DND-41 (cell line): ENCODE data around the gene COX18.

Experiments used
- ATAC-seq: fragments of 200-7000 bp; cut with Tn5 transposase; 3 replicates; pipeline ENCODE4 v1.9.1; 2021; ENCODE audit warnings: low read depth; ENCODE audit not compliant: insufficient read depth
- DNase-seq: peaks from one replicate; pipeline ENCODE4 v3.0.0-alpha.2; 2020
- H2AFZ ChIP-seq: 2 replicates; pipeline ENCODE4 v1.6.0; 2012; ENCODE audit warnings: low read depth, low read length
- H3K27ac ChIP-seq: 2 replicates; pipeline ENCODE4 v1.5.1; 2012; ENCODE audit warnings: low read length, inconsistent platforms
- H3K27me3 ChIP-seq: fragments of 200-600 bp; sonication (generic); 2 replicates; pipeline ENCODE4 v1.6.0; 2012; ENCODE audit warnings: low read length, mild to moderate bottlenecking, inconsistent platforms; ENCODE audit not compliant: insufficient read depth, poor library complexity
- H3K36me3 ChIP-seq: 2 replicates; pipeline ENCODE4 v1.5.1; 2012; ENCODE audit warnings: low read length, inconsistent platforms; ENCODE audit not compliant: insufficient read depth
- H3K4me1 ChIP-seq: 2 replicates; pipeline ENCODE4 v1.5.1; 2012; ENCODE audit warnings: mild to moderate bottlenecking, low read length; ENCODE audit not compliant: insufficient read depth
- H3K4me2 ChIP-seq: 2 replicates; pipeline ENCODE4 v1.6.0; 2012; ENCODE audit warnings: mild to moderate bottlenecking, moderate library complexity, low read length, inconsistent platforms; ENCODE audit not compliant: insufficient read depth
- H3K4me3 ChIP-seq, 2 experiments: fragments of 200-600 bp in 1 of 2; shearing (Covaris generic) in 1 of 2; 2 replicates each; pipeline ENCODE4 v1.5.1; 2012 to 2016; ENCODE audit warnings: inconsistent platforms in 2 of 2, low read length in 2 of 2, mild to moderate bottlenecking in 2 of 2, low read depth in 1 of 2, moderate library complexity in 1 of 2
- H3K79me2 ChIP-seq: 2 replicates; pipeline ENCODE4 v1.6.0; 2012; ENCODE audit warnings: low read length, inconsistent platforms; ENCODE audit not compliant: insufficient read depth
- H3K9ac ChIP-seq: 2 replicates; pipeline ENCODE4 v1.6.0; 2012; ENCODE audit warnings: low read depth, mild to moderate bottlenecking, inconsistent platforms, low read length, moderate library complexity
- H3K9me3 ChIP-seq: 2 replicates; pipeline ENCODE4 v1.5.1; 2012; ENCODE audit warnings: low read length, moderate library complexity, mild to moderate bottlenecking, inconsistent platforms; ENCODE audit not compliant: insufficient read depth, severe bottlenecking
- H4K20me1 ChIP-seq: 2 replicates; pipeline ENCODE4 v1.6.0; 2012; ENCODE audit warnings: low read length; ENCODE audit not compliant: insufficient read depth
- EZH2 ChIP-seq: IDR thresholded peaks from 3 replicates; pipeline ENCODE4 v1.6.1; 2012; ENCODE audit warnings: borderline replicate concordance, low read depth, mild to moderate bottlenecking, moderate library complexity, low read length, inconsistent platforms; ENCODE audit not compliant: severe bottlenecking
- TF ChIP-seq, protein P1 (sequence below): IDR thresholded peaks from 2 replicates; pipeline ENCODE4 v1.5.1; 2012; ENCODE audit warnings: borderline replicate concordance, low read length, moderate library complexity, mild to moderate bottlenecking; ENCODE audit not compliant: poor library complexity, severe bottlenecking; ENCODE audit errors: extremely low read depth

COX18 gene

GRCh38 chr4:73051625-73052024, 17.9 kb downstream of the COX18 start:
- H3K9me3 ChIP-seq = no peaks in the 10 kb centered on the region
- H3K27me3 ChIP-seq = no peaks in the 10 kb centered on the region
- H2AFZ ChIP-seq = no peak overlapping the region
- H3K4me1 ChIP-seq = no peaks in the 10 kb centered on the region
- no peak overlapping the region for H3K9ac ChIP-seq
- DNase-seq (no peak), ATAC-seq (no peak)
- peaks cover 17% of the 10 kb centered on the region; the same call in 1 of the 2 replicates for H3K36me3 ChIP-seq
- no peak overlapping the region for H3K27ac ChIP-seq
- no peaks in the 10 kb centered on the region for H3K79me2 ChIP-seq
- no peak overlapping the region for H3K4me3 ChIP-seq
- TF ChIP-seq, protein P1, sequence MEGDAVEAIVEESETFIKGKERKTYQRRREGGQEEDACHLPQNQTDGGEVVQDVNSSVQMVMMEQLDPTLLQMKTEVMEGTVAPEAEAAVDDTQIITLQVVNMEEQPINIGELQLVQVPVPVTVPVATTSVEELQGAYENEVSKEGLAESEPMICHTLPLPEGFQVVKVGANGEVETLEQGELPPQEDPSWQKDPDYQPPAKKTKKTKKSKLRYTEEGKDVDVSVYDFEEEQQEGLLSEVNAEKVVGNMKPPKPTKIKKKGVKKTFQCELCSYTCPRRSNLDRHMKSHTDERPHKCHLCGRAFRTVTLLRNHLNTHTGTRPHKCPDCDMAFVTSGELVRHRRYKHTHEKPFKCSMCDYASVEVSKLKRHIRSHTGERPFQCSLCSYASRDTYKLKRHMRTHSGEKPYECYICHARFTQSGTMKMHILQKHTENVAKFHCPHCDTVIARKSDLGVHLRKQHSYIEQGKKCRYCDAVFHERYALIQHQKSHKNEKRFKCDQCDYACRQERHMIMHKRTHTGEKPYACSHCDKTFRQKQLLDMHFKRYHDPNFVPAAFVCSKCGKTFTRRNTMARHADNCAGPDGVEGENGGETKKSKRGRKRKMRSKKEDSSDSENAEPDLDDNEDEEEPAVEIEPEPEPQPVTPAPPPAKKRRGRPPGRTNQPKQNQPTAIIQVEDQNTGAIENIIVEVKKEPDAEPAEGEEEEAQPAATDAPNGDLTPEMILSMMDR = no peak
- TF ChIP-seq EZH2 = no peak
- H3K4me2 ChIP-seq = no peak overlapping the region
- H4K20me1 ChIP-seq = no peaks in the 10 kb centered on the region

DNA sequence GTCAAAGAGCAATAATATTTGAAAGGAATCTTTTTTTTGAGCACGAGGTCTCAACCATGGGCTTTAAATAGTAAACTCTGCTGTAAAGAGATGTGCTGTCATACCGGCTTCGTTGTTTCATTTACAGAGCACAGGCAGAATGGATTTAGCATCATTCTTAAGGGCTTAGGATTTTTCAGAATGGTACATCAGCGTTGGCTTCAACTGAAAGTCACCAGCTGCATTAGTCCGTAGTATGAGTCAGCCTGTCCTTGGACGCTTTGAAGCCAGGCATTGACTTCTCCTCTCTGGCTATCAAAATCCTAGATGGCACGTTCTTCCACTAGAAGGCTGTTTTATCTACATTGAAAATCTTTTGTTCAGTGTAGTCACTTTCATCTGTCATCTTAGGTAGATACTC, 23.6 kb downstream of the COX18 start:
- H4K20me1 ChIP-seq = no peaks in the 10 kb centered on the region
- no peak overlapping the region for H3K4me3 ChIP-seq
- ATAC-seq (no peak), DNase-seq (no peak)
- H3K9ac ChIP-seq = no peak overlapping the region
- H3K4me1 ChIP-seq = no peaks in the 10 kb centered on the region
- H3K27me3 ChIP-seq = no peaks in the 10 kb centered on the region
- H3K79me2 ChIP-seq = no peaks in the 10 kb centered on the region
- TF ChIP-seq, protein P1 = no peak
- TF ChIP-seq EZH2 = no peak
- H3K4me2 ChIP-seq = no peak overlapping the region
- no peak overlapping the region for H2AFZ ChIP-seq
- H3K9me3 ChIP-seq = no peaks in the 10 kb centered on the region
- no peaks in the 10 kb centered on the region for H3K36me3 ChIP-seq
- H3K27ac ChIP-seq = no peak overlapping the region

GRCh38 chr4:73037057-73037456, 32.5 kb downstream of the COX18 start:
- Histone ChIP-seq H3K4me1 (no peaks in the 10 kb centered on the region), H2AFZ (no peak overlapping the region), H3K9ac (no peak overlapping the region), H3K9me3 (peaks cover 17% of the 10 kb centered on the region), H3K4me2 (no peak overlapping the region), H4K20me1 (no peaks in the 10 kb centered on the region), H3K27me3 (no peaks in the 10 kb centered on the region), H3K79me2 (no peaks in the 10 kb centered on the region), H3K27ac (no peak overlapping the region), H3K36me3 (no peaks in the 10 kb centered on the region), H3K4me3 (no peak overlapping the region)
- ATAC-seq (no peak), DNase-seq (no peak)
- TF ChIP-seq, protein P1 = no peak
- TF ChIP-seq EZH2 = no peak

- peaks cover 17% of the 10 kb centered on the region for H3K9me3 ChIP-seq
- no peak overlapping the region for H3K4me3 ChIP-seq
- H3K4me2 ChIP-seq = no peak overlapping the region
- H3K27me3 ChIP-seq = no peaks in the 10 kb centered on the region
- H3K27ac ChIP-seq = no peak overlapping the region
- no peak overlapping the region for H3K9ac ChIP-seq
- TF ChIP-seq, protein P1 = no peak
- TF ChIP-seq EZH2 = no peak
- H4K20me1 ChIP-seq = no peaks in the 10 kb centered on the region
- no peaks in the 10 kb centered on the region for H3K79me2 ChIP-seq
- no peak overlapping the region for H2AFZ ChIP-seq
- H3K36me3 ChIP-seq = no peaks in the 10 kb centered on the region
- no peaks in the 10 kb centered on the region for H3K4me1 ChIP-seq
- no peak for ATAC-seq
- no peak for DNase-seq
Observed at GRCh38 chr4:73036123-73036522, 33.4 kb downstream of the COX18 start.
